Mucosa of rectum (tissue), 2 donors: ENCODE measurements around the gene CACNA1I.

Experiments used
- H3K27ac ChIP-seq, 2 donors: one replicate each; pipeline ENCODE4 v1.7.0; 2013; ENCODE audit warnings: inconsistent platforms in 2 of 2, low read depth in 2 of 2, low read length in 2 of 2
- H3K27me3 ChIP-seq, 2 donors: one replicate each; pipeline ENCODE4 v1.7.0; 2013; ENCODE audit warnings: low read length in 2 of 2; ENCODE audit not compliant: control insufficient read depth in 2 of 2, insufficient read depth in 2 of 2
- H3K36me3 ChIP-seq, 2 donors: one replicate each; pipeline ENCODE4 v1.7.0; 2013; ENCODE audit warnings: low read length in 2 of 2; ENCODE audit not compliant: control insufficient read depth in 2 of 2, insufficient read depth in 2 of 2
- H3K4me1 ChIP-seq, 2 donors: one replicate each; pipeline ENCODE4 v1.7.0; 2013; ENCODE audit warnings: low read length in 2 of 2, mild to moderate bottlenecking in 1 of 2; ENCODE audit not compliant: control insufficient read depth in 2 of 2, insufficient read depth in 2 of 2
- H3K4me3 ChIP-seq, 2 donors: one replicate each; pipeline ENCODE4 v1.7.0; 2013; ENCODE audit warnings: low read length in 2 of 2
- H3K9ac ChIP-seq, 2 donors: one replicate each; pipeline ENCODE4 v1.7.0; 2013; ENCODE audit warnings: low read length in 2 of 2, low read depth in 1 of 2, mild to moderate bottlenecking in 1 of 2
- H3K9me3 ChIP-seq, 2 donors: one replicate each; pipeline ENCODE4 v1.7.0; 2013; ENCODE audit warnings: low read length in 2 of 2; ENCODE audit not compliant: control insufficient read depth in 2 of 2
- donor health status: healthy.
- donor health status: Normal muscosa, but diverticular disease.

CACNA1I gene

GRCh38 chr22:39556970-39557841 lies 13.3 kb upstream of the CACNA1I start:
- Histone ChIP-seq H3K4me3 (no peak overlapping the region), H3K9ac (no peak overlapping the region), H3K9me3 (no peaks in the 10 kb centered on the region), H3K27ac (no peak overlapping the region), H3K36me3 (no peaks in the 10 kb centered on the region), H3K27me3 (peaks cover 42 to 49% of the 10 kb centered on the region in 2 donors), H3K4me1 (no peaks in the 10 kb centered on the region)

- H3K4me3 ChIP-seq: no peak overlapping the region
- no peak overlapping the region for H3K27ac ChIP-seq
- H3K4me1 ChIP-seq: no peaks in the 10 kb centered on the region
- no peak overlapping the region for H3K9ac ChIP-seq
- H3K27me3 ChIP-seq: peaks cover 36 to 46% of the 10 kb centered on the region in 2 donors
- H3K36me3 ChIP-seq: no peaks in the 10 kb centered on the region
- H3K9me3 ChIP-seq: no peaks in the 10 kb centered on the region
These were observed 12.3 kb upstream of the CACNA1I start for GRCh38 chr22:39558254-39558727.

GRCh38 chr22:39558950-39559349 lies 11.6 kb upstream of the CACNA1I start:
- Histone ChIP-seq H3K9ac (no peak overlapping the region), H3K4me3 (no peak overlapping the region), H3K27ac (no peak overlapping the region), H3K36me3 (no peaks in the 10 kb centered on the region), H3K4me1 (no peaks in the 10 kb centered on the region), H3K9me3 (no peaks in the 10 kb centered on the region), H3K27me3 (peaks cover 36 to 46% of the 10 kb centered on the region in 2 donors)

- Histone ChIP-seq H3K27me3 (peaks cover 36 to 46% of the 10 kb centered on the region in 2 donors), H3K4me3 (no peak overlapping the region)
These were observed 11.0 kb upstream of the CACNA1I start for GRCh38 chr22:39559456-39560105.

GRCh38 chr22:39560127-39560526 lies 10.4 kb upstream of the CACNA1I start:
- no peaks in the 10 kb centered on the region for H3K4me1 ChIP-seq
- H3K27ac ChIP-seq: no peak overlapping the region
- H3K9ac ChIP-seq: no peak overlapping the region
- H3K27me3 ChIP-seq: peaks cover 36 to 46% of the 10 kb centered on the region in 2 donors
- H3K4me3 ChIP-seq: no peak overlapping the region
- no peaks in the 10 kb centered on the region for H3K9me3 ChIP-seq
- no peaks in the 10 kb centered on the region for H3K36me3 ChIP-seq

More at GRCh38 chr22:39559456-39560105, 11.0 kb upstream of the CACNA1I start:
- Histone ChIP-seq H3K27ac (no peak overlapping the region), H3K9me3 (no peaks in the 10 kb centered on the region), H3K9ac (no peak overlapping the region), H3K4me1 (no peaks in the 10 kb centered on the region), H3K36me3 (no peaks in the 10 kb centered on the region)

GRCh38 chr22:39562839-39563489 lies 7.6 kb upstream of the CACNA1I start:
- Histone ChIP-seq H3K9ac (no peak overlapping the region), H3K36me3 (no peaks in the 10 kb centered on the region), H3K9me3 (no peaks in the 10 kb centered on the region), H3K27me3 (peaks cover 19 to 27% of the 10 kb centered on the region in 2 donors), H3K27ac (no peak overlapping the region), H3K4me3 (no peak overlapping the region), H3K4me1 (no peaks in the 10 kb centered on the region)

- H3K4me1 ChIP-seq: no peaks in the 10 kb centered on the region
- H3K9me3 ChIP-seq: no peaks in the 10 kb centered on the region
- H3K27me3 ChIP-seq: peaks cover 19 to 25% of the 10 kb centered on the region in 2 donors
- no peak overlapping the region for H3K27ac ChIP-seq
- no peak overlapping the region for H3K4me3 ChIP-seq
- no peak overlapping the region for H3K9ac ChIP-seq
- H3K36me3 ChIP-seq: no peaks in the 10 kb centered on the region
These were observed 6.8 kb upstream of the CACNA1I start for GRCh38 chr22:39563571-39564428.

GRCh38 chr22:39565414-39565944 lies 5.1 kb upstream of the CACNA1I start:
- H3K4me3 ChIP-seq: no peak overlapping the region
- H3K27me3 ChIP-seq: peaks cover 4 to 9% of the 10 kb centered on the region in 2 donors

GRCh38 chr22:39567135-39567946 lies 3.2 kb upstream of the CACNA1I start:
- peaks cover 0 to under 1% of the 10 kb centered on the region in 2 donors for H3K27me3 ChIP-seq
- H3K4me3 ChIP-seq: no peak overlapping the region

More at GRCh38 chr22:39565414-39565944, 5.1 kb upstream of the CACNA1I start:
- Histone ChIP-seq H3K4me1 (no peaks in the 10 kb centered on the region), H3K9ac (no peak overlapping the region), H3K36me3 (no peaks in the 10 kb centered on the region), H3K27ac (no peak overlapping the region), H3K9me3 (no peaks in the 10 kb centered on the region)

More at GRCh38 chr22:39567135-39567946, 3.2 kb upstream of the CACNA1I start:
- H3K27ac ChIP-seq: no peak overlapping the region
- no peaks in the 10 kb centered on the region for H3K9me3 ChIP-seq
- H3K9ac ChIP-seq: no peak overlapping the region
- no peaks in the 10 kb centered on the region for H3K36me3 ChIP-seq
- no peaks in the 10 kb centered on the region for H3K4me1 ChIP-seq
